Thyroid gland (tissue), 4 donors: ENCODE measurements around the gene MYOM3. TPM values are rescaled to one million over a fixed set of nuclear protein-coding genes. Genes with fewer than 3 reads are reported as not detected.
"Not testable (repeated sequence)": the region's sequence is repeated elsewhere in the genome, so short reads cannot be mapped to it uniquely, and the experiment has no call there.

Experiments used
- DNase-seq, 2 donors: peaks; one replicate each; pipeline ENCODE4 v3.0.0-alpha.2; 2019
- H3K27ac ChIP-seq, 3 donors: fragments of 200-600 bp; sonication (generic); 1 replicate in 2 of 3; 2 replicates in 1 of 3; pipeline ENCODE4 v1.5.1; 2016 to 2019; ENCODE audit warnings: mild to moderate bottlenecking in 1 of 3, moderate library complexity in 1 of 3
- H3K27me3 ChIP-seq: fragments of 200-600 bp; sonication (generic); one replicate; pipeline ENCODE4 v1.5.1; 2019
- H3K36me3 ChIP-seq, 2 donors: fragments of 200-600 bp; sonication (generic); one replicate each; pipeline ENCODE4 v1.5.1; 2016 to 2019
- H3K4me1 ChIP-seq, 2 donors: fragments of 200-600 bp; sonication (generic); one replicate each; pipeline ENCODE4 v1.5.1; 2017 to 2019
- H3K4me3 ChIP-seq, 3 donors: fragments of 200-600 bp; sonication (generic); replicated peaks in 1 of 3; 1 replicate in 2 of 3; 2 replicates in 1 of 3; pipeline ENCODE4 v1.5.1; 2016; ENCODE audit warnings: mild to moderate bottlenecking in 1 of 3
- H3K9me3 ChIP-seq: fragments of 200-600 bp; sonication (generic); one replicate; pipeline ENCODE4 v1.5.1; 2017
- CTCF ChIP-seq, 6 experiments: fragments of 200-600 bp in 3 of 6; fragments of 450-650 bp in 3 of 6; sonication (generic) in 3 of 6; IDR thresholded peaks; one replicate each; pipeline ENCODE4 v1.5.1; 2016 to 2019; ENCODE audit warnings: antibody characterized with exemption in 6 of 6, mild to moderate bottlenecking in 2 of 6, inconsistent platforms in 1 of 6, moderate library complexity in 1 of 6
- POLR2A ChIP-seq, 2 donors: fragments of 450-650 bp; IDR thresholded peaks; one replicate each; pipeline ENCODE4 v1.6.1; 2017; ENCODE audit warnings: antibody characterized with exemption in 2 of 2, mild to moderate bottlenecking in 2 of 2, moderate library complexity in 1 of 2
- WGBS, 2 donors: methylation state at CpG; one replicate each; pipeline ENCODE4 v1.1.5; 2017; 5-methylcytosine and 5-hydroxymethylcytosine counted together
- intact Hi-C: fragments of 100-400 bp; cut with DNase I; formaldehyde crosslinking; loops from one replicate; pipeline ENCODE4 v1.15.1; 2023
- total RNA-seq, 4 donors: library from RNA; depleted of rRNA; stranded (reverse); fragments of >200 nt; gene quantifications; one replicate each; pipeline ENCODE4 v1.2.3, GENCODE V29; 2016

Gene MYOM3
- total RNA-seq, 4 donors from 2014 or later: 0.11 to 0.54 TPM; not detected in 2

GRCh38 chr1:24043345-24044032, 68.4 kb downstream of the MYOM3 start:
- no peak overlapping the region for H3K27ac ChIP-seq
- no peaks in the 10 kb centered on the region for H3K27me3 ChIP-seq
- no peak overlapping the region for H3K4me3 ChIP-seq
- H3K36me3 ChIP-seq: no peaks in the 10 kb centered on the region
- no peak for TF ChIP-seq POLR2A (IDR thresholded peaks at IDR 0.05)
- no peak for TF ChIP-seq CTCF (IDR thresholded peaks at IDR 0.05)
- intact Hi-C loops: no loop called here
- DNase-seq: no peak
- H3K9me3 ChIP-seq: no peaks in the 10 kb centered on the region
- WGBS, 2 donors: 29 to 36% methylated on average over 1 of the region's 1 CpG
- peaks cover 9 to 18% of the 10 kb centered on the region in 2 donors for H3K4me1 ChIP-seq

DNA sequence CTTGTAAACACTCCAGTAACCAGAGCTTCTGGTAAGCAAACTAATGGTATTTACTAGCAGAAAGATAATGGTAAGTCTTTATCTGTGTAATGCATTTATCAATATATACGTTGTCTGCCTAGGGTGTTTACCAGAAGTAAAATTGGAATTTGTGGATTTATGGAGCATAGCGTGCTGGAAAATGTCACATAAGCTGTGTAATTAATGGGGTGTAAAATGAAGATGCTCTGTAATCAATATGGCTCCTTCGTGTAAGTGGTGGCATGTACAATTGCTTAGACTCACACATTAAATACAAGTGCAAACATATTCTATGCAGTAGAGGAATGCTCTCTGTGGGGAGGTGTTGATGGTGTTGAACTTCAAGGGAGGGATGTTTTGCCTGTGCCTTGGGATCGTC, 69.6 kb downstream of the MYOM3 start:
- no peaks in the 10 kb centered on the region for H3K36me3 ChIP-seq
- H3K4me1 ChIP-seq: peaks cover 9 to 16% of the 10 kb centered on the region in 2 donors
- intact Hi-C loops: no loop called here
- no peak overlapping the region for H3K4me3 ChIP-seq
- H3K27ac ChIP-seq: no peak overlapping the region
- 77 to 83% methylated on average over 4 of the region's 4 CpGs for WGBS, 2 donors
- H3K27me3 ChIP-seq: no peaks in the 10 kb centered on the region
- DNase-seq: no peak
- H3K9me3 ChIP-seq: no peaks in the 10 kb centered on the region
- no peak for TF ChIP-seq POLR2A (IDR thresholded peaks at IDR 0.05)

- Histone ChIP-seq H3K4me3 (no peak overlapping the region), H3K9me3 (no peaks in the 10 kb centered on the region), H3K27ac (no peak overlapping the region), H3K27me3 (no peaks in the 10 kb centered on the region), H3K4me1 (no peaks in the 10 kb centered on the region), H3K36me3 (no peaks in the 10 kb centered on the region)
- 83 to 84% methylated on average over 5 of the region's 5 CpGs for WGBS, 2 donors
- TF ChIP-seq POLR2A (IDR thresholded peaks at IDR 0.05): no peak
- TF ChIP-seq CTCF (IDR thresholded peaks at IDR 0.05): no peak
- DNase-seq: no peak
- intact Hi-C loops: no loop called here
Observed at GRCh38 chr1:24036088-24036487, 75.8 kb downstream of the MYOM3 start.

DNA sequence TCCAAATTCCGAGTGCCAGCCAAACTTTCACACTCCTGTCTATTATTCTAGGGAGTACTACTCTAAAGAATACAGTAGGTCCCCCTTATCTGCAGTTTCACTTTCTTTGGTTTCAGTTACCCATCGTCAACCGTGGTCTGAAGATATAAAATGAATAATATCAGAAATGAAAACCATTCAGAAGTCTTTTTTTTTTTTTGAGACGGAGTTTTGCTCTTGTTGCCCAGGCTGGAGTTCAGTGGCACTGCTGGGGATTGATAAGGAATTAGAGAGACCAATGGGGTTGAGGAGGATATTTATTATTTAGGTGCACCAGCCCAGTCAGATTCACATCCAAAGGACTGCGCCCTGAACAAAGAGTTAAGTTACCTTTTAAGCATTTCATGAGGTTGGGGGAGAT, 79.0 kb downstream of the MYOM3 start:
- Histone ChIP-seq H3K4me3 (no peak overlapping the region), H3K9me3 (no peaks in the 10 kb centered on the region), H3K27me3 (no peaks in the 10 kb centered on the region), H3K27ac (no peak overlapping the region), H3K4me1 (peaks cover 4 to 9% of the 10 kb centered on the region in 2 donors), H3K36me3 (no peaks in the 10 kb centered on the region)
- no peak for DNase-seq
- WGBS, 2 donors: 76 to 86% methylated on average over 5 of the region's 5 CpGs
- TF ChIP-seq POLR2A (IDR thresholded peaks at IDR 0.05) (no peak), CTCF (IDR thresholded peaks at IDR 0.05) (no peak)
- intact Hi-C loops: no loop called here

- H3K4me3 ChIP-seq, DNase-seq, H3K4me1 ChIP-seq, H3K9me3 ChIP-seq, H3K36me3 ChIP-seq, H3K27me3 ChIP-seq, intact Hi-C loops: not testable (repeated sequence)
- H3K27ac ChIP-seq: peak overlapping the region in 2 of 3 donors; percentile 52 to 65
- 78 to 82% methylated on average over 7 of the region's 7 CpGs for WGBS, 2 donors
Observed at GRCh38 chr1:24030976-24031516, 80.9 kb downstream of the MYOM3 start.

DNA sequence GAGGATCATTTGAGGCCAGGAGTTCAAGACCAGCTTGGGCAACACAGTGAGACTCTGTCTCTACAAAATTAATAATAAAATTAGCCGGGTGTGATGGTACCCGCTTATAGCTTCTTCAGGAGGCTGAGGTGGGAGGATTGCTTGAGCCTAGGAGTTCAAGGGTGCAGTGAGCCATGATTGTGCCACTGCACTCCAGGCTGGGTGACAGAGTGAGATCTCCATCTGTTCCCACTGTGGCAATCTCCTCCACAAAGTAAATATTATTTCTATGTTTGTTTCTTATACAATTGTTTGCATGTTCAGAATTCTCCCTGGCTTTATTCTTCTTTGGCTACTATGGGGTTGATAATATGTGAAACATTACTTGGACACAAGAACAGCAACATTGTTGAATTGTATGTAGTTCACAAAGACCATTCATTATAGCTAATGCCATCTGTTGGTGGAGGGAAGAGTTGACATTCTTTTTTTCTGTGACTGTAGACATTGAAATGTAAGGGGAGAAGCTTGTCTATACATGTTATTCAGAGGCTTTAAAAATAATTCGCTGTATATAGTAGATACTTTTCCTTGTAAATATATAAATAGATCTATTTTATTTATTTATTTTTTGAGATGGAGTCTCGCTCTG, 84.0 kb downstream of the MYOM3 start:
- intact Hi-C loops: no loop called here

More for the DNA sequence above, 84.0 kb downstream of the MYOM3 start:
- Histone ChIP-seq H3K9me3 (no peaks in the 10 kb centered on the region), H3K27ac (no peak overlapping the region), H3K4me3 (no peak overlapping the region), H3K27me3 (no peaks in the 10 kb centered on the region), H3K4me1 (peaks cover 7 to 14% of the 10 kb centered on the region in 2 donors), H3K36me3 (no peaks in the 10 kb centered on the region)
- WGBS, 2 donors: 79 to 86% methylated on average over 4 of the region's 4 CpGs
- DNase-seq: no peak
- TF ChIP-seq POLR2A (IDR thresholded peaks at IDR 0.05) (no peak), CTCF (IDR thresholded peaks at IDR 0.05) (peak in 5 of 6 experiments; percentile 45 to 69 (median 56))
